ENCODE measurements around the gene GJB2.

GJB2 gene

DNA sequence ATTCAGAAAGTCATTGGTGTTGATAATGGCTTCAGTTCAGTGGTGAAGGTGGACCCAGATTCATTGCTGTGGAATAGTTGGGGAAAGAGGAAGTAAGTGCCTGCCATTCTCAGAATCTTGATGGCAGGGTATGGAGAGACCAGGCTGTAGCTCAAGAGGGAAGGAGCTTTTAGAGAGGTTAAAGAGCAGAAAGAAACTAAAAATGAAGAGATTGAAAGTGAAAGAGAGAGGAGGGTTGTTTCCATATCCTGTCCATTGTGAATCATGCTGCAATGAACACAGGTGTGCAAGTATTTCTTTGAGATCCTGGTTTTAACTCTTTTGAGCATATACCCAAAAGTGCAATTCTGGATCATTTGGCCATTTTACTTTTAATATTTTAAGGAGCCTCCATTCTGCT is 26.8 kb upstream of the GJB2 start:
- Histone ChIP-seq H3K4me1 (ENCODE audit: control insufficient read depth, insufficient read depth, low read length) (no peaks in the 10 kb centered on the region), H3K9me3 (ENCODE audit: control insufficient read depth, insufficient read depth, low read length) (no peaks in the 10 kb centered on the region), H3K9ac (ENCODE audit: low read depth, low read length) (no peak overlapping the region), H3K27me3 (ENCODE audit: control insufficient read depth, insufficient read depth, low read length) (peaks cover 3% of the 10 kb centered on the region; the same call in 1 of the 2 replicates), H3K36me3 (ENCODE audit: control insufficient read depth, insufficient read depth, low read length) (no peaks in the 10 kb centered on the region), H3K27ac (ENCODE audit: low read depth, low read length) (no peak overlapping the region), H3K4me3 (ENCODE audit: low read depth, low read length) (no peak overlapping the region)

DNA sequence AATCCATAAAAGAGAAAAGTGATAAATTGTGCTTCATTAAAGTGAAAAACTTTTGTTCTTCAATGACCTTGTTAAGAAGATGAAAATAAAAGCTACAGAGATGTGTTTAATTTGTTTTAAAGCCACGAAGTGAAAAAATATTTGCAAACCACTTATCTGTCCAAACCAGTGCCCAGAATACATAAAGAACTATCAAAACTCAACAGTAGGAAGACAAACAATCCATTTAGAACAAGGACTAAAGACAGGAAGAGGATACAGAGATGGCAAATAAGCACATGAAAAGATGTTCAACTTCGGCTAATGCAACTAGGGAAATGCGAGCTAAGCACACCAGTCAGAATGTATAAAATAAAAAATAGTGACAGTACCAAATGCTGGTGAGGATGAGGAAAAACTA is 24.4 kb upstream of the GJB2 start:
- Histone ChIP-seq H3K9ac (ENCODE audit: low read depth, low read length) (no peak overlapping the region), H3K9me3 (ENCODE audit: control insufficient read depth, insufficient read depth, low read length) (no peaks in the 10 kb centered on the region), H3K27ac (ENCODE audit: low read depth, low read length) (no peak overlapping the region), H3K27me3 (ENCODE audit: control insufficient read depth, insufficient read depth, low read length) (no peaks in the 10 kb centered on the region), H3K4me1 (ENCODE audit: control insufficient read depth, insufficient read depth, low read length) (no peaks in the 10 kb centered on the region), H3K4me3 (ENCODE audit: low read depth, low read length) (no peak overlapping the region), H3K36me3 (ENCODE audit: control insufficient read depth, insufficient read depth, low read length) (no peaks in the 10 kb centered on the region)

DNA sequence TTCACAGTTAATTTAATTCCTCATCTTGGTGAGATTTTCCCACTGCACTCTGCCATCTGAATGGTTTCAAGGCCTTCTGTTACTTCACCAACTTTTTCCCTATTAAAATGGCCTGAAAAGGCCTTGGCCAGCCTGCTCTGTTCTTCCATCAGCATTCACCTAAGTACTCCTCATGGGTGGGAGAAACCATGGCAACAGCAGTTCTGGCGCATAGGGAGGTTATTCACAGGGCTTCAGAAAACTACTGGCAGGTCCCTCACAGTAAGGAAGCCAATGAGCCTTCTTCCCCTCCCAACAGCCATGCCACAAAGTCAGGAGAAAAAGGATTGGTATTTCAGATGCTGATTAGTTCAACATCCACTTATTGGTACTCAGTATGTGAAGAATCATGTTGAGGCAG is 17.2 kb upstream of the GJB2 start:
- H3K4me1 ChIP-seq (ENCODE audit: control insufficient read depth, insufficient read depth, low read length): no peaks in the 10 kb centered on the region
- H3K9me3 ChIP-seq (ENCODE audit: control insufficient read depth, insufficient read depth, low read length): no peaks in the 10 kb centered on the region
- no peak overlapping the region for H3K4me3 ChIP-seq (ENCODE audit: low read depth, low read length)
- no peak overlapping the region for H3K27ac ChIP-seq (ENCODE audit: low read depth, low read length)
- H3K9ac ChIP-seq (ENCODE audit: low read depth, low read length): no peak overlapping the region
- H3K36me3 ChIP-seq (ENCODE audit: control insufficient read depth, insufficient read depth, low read length): no peaks in the 10 kb centered on the region
- H3K27me3 ChIP-seq (ENCODE audit: control insufficient read depth, insufficient read depth, low read length): no peaks in the 10 kb centered on the region

DNA sequence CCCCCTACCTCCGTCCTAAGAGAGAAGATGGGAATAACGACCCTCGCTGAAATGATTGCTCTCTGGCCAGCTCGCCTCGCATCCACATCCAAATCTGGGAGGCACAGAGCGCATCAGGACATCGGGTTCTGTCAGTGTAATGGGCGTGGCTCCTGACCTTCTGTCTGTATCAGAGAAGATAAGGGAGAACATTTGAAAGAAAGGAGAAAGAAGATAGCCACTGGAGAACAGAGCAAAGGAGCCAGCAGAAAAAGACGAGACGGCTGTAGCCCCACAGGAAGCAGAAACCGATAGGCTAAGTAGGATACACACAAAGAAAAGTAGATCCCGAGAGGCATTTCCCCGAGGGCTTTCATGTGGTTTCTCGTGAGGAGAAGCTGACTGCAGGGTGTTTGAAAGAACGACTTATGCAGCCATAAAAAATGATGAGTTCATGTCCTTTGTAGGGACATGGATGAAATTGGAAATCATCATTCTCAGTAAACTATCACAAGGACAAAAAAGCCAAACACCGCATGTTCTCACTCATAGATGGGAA is 14.0 kb upstream of the GJB2 start:
- Histone ChIP-seq H3K27me3 (ENCODE audit: control insufficient read depth, insufficient read depth, low read length) (no peaks in the 10 kb centered on the region; the same call in 1 of the 2 replicates), H3K27ac (ENCODE audit: low read depth, low read length) (no peak overlapping the region), H3K9me3 (ENCODE audit: control insufficient read depth, insufficient read depth, low read length) (no peaks in the 10 kb centered on the region), H3K9ac (ENCODE audit: low read depth, low read length) (no peak overlapping the region), H3K4me3 (ENCODE audit: low read depth, low read length) (no peak overlapping the region), H3K4me1 (ENCODE audit: control insufficient read depth, insufficient read depth, low read length) (no peaks in the 10 kb centered on the region), H3K36me3 (ENCODE audit: control insufficient read depth, insufficient read depth, low read length) (no peaks in the 10 kb centered on the region)

DNA sequence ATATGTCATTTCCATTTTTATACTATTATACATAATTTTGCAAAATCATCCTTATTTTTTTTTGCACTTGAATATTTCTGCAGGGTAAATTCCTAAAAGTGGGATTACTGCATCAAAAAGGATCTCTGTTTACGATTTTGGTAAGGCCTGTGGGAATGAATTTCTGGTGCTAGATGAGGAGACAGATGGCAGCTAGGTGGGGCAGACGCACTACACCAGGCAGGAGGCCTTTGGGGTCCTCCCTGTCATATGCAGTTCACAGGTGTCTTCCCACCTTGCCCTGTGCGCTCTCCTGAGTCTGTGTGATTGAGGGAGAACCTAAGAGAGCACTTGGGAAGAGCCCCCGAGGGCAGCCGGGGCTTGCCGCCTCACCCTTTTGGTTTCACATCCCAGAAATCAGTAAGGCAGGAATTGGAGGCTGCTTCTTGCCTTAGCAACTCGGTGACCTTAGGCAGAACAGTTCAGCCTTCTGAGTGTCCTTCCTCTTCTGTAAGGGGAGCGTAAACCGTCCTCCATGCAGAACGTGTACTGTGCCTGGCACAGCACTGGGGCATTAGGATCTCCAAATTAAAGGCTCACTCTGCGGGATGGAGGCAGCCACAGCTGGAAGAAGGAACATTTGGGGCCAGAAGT is 13.4 kb upstream of the GJB2 start:
- Histone ChIP-seq H3K27ac (ENCODE audit: low read depth, low read length) (no peak overlapping the region), H3K9me3 (ENCODE audit: control insufficient read depth, insufficient read depth, low read length) (no peaks in the 10 kb centered on the region), H3K27me3 (ENCODE audit: control insufficient read depth, insufficient read depth, low read length) (no peaks in the 10 kb centered on the region; the same call in 1 of the 2 replicates), H3K4me1 (ENCODE audit: control insufficient read depth, insufficient read depth, low read length) (no peaks in the 10 kb centered on the region), H3K9ac (ENCODE audit: low read depth, low read length) (no peak overlapping the region), H3K4me3 (ENCODE audit: low read depth, low read length) (no peak overlapping the region), H3K36me3 (ENCODE audit: control insufficient read depth, insufficient read depth, low read length) (no peaks in the 10 kb centered on the region)

DNA sequence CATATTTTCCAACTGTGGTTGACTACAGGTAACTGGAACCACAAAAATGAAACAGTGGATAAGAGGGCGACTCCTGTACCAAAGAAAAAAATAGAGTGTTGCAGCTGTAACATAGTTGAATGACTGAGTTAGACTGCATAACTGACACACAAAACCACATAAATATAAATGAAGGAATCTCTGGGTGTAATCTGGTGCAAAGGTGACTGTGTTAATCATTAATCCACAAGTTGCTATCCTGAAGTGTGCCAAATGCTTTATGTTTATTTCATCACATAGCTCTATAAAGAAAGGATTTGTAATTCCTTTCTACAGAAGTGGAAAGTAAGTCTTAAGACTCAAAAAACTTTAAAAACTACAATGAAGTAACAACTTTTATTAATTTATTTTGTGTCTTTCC is 6.0 kb upstream of the GJB2 start:
- peaks cover 43% of the 10 kb centered on the region for H3K27me3 ChIP-seq (ENCODE audit: control insufficient read depth, insufficient read depth, low read length)
- no peak overlapping the region for H3K27ac ChIP-seq (ENCODE audit: low read depth, low read length)
- H3K9me3 ChIP-seq (ENCODE audit: control insufficient read depth, insufficient read depth, low read length): no peaks in the 10 kb centered on the region
- H3K4me3 ChIP-seq (ENCODE audit: low read depth, low read length): no peak overlapping the region
- no peak overlapping the region for H3K9ac ChIP-seq (ENCODE audit: low read depth, low read length)
- H3K36me3 ChIP-seq (ENCODE audit: control insufficient read depth, insufficient read depth, low read length): no peaks in the 10 kb centered on the region
- H3K4me1 ChIP-seq (ENCODE audit: control insufficient read depth, insufficient read depth, low read length): peaks cover 7% of the 10 kb centered on the region

DNA sequence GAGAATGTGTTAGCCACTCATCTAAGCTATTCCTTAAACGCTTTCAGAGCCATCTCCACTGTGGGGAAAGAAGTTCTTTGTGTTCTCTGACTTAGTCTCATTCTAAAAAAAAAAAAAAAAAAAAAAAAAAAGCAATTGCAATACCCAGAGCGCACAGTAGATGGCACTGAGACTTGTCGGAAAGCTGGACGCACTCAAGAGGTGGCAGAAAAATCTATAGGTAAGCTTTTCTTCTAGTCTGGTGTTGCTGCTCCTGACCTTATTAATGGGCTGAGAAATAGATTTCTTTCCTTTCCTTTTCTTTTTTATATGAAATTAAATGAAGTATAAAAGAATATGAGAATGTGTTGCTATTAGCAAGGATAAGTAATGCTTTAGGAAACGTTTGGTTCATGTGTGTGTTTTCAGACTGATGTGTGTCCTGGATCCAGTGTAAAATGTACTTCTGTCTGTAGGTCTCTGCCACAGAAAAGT is 4.7 kb upstream of the GJB2 start:
- no peak overlapping the region for H3K9ac ChIP-seq (ENCODE audit: low read depth, low read length)
- H3K27ac ChIP-seq (ENCODE audit: low read depth, low read length): no peak overlapping the region
- peaks cover 12% of the 10 kb centered on the region for H3K4me1 ChIP-seq (ENCODE audit: control insufficient read depth, insufficient read depth, low read length)
- no peak overlapping the region for H3K4me3 ChIP-seq (ENCODE audit: low read depth, low read length)
- H3K36me3 ChIP-seq (ENCODE audit: control insufficient read depth, insufficient read depth, low read length): no peaks in the 10 kb centered on the region
- H3K27me3 ChIP-seq (ENCODE audit: control insufficient read depth, insufficient read depth, low read length): peaks cover 57% of the 10 kb centered on the region
- no peaks in the 10 kb centered on the region for H3K9me3 ChIP-seq (ENCODE audit: control insufficient read depth, insufficient read depth, low read length)

DNA sequence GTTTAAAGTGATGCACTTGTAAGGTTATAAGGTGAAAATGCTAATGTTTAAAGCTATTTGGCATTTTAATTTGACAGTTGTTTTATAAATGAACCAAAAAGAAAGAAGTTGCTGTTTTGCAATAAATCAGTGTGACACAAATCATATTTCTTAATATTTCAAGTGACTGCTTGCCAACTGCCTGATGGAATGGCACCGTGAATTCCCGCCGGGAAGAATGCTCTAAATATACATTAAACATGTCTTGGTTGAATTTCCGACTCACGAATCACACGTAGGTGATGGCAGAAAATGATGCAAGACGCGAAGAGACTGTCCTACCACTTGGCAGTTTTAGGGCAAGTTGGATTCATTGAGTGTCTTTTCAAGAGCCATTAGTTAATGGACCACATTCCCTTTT is 3.1 kb upstream of the GJB2 start:
- Histone ChIP-seq H3K27me3 (ENCODE audit: control insufficient read depth, insufficient read depth, low read length) (peaks cover 73% of the 10 kb centered on the region), H3K4me1 (ENCODE audit: control insufficient read depth, insufficient read depth, low read length) (peaks cover 18% of the 10 kb centered on the region), H3K4me3 (ENCODE audit: low read depth, low read length) (no peak overlapping the region), H3K9me3 (ENCODE audit: control insufficient read depth, insufficient read depth, low read length) (no peaks in the 10 kb centered on the region), H3K27ac (ENCODE audit: low read depth, low read length) (no peak overlapping the region), H3K9ac (ENCODE audit: low read depth, low read length) (no peak overlapping the region), H3K36me3 (ENCODE audit: control insufficient read depth, insufficient read depth, low read length) (no peaks in the 10 kb centered on the region)

DNA sequence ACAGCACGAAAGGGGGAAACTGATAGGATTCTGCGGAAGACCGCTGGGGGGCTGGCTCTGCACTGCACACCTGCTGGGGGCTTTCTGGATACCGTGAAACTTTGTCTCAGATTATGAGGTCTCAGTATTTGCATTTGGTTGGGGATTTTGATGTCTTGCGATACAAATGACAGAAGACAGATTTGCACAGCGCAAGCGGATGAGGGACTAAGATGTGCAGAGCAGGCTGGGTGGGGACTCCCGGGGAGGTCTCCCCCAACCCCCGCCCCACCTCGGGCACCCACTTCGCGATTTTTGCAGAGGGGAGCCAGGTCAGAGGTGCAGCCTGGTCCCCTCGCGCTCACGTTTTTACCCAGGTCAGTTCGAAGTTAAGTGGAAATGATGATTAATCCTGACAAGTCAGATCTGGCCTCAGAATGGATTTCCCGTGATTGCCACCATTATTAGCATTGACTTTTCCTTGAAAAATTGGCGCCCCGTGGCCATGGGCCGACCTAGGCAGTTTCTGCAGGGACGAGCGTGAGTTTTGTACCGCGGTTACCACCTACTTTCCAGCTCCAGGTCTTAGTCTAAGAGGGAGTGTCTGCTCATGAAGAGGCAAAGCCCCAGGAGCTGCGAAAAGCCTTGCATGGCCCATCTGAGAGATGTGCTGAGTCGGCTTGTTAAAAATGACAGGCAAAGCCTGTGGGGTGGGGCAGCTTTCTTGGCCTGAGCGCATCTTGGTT is 1.3 kb upstream of the GJB2 start:
- H3K4me1 ChIP-seq (ENCODE audit: control insufficient read depth, insufficient read depth, low read length): peaks cover 18% of the 10 kb centered on the region
- no peaks in the 10 kb centered on the region for H3K9me3 ChIP-seq (ENCODE audit: control insufficient read depth, insufficient read depth, low read length)
- H3K4me3 ChIP-seq (ENCODE audit: low read depth, low read length): peak overlapping the region; percentile 55
- no peak overlapping the region for H3K27ac ChIP-seq (ENCODE audit: low read depth, low read length)
- peaks cover 90% of the 10 kb centered on the region for H3K27me3 ChIP-seq (ENCODE audit: control insufficient read depth, insufficient read depth, low read length)
- H3K9ac ChIP-seq (ENCODE audit: low read depth, low read length): no peak overlapping the region
- no peaks in the 10 kb centered on the region for H3K36me3 ChIP-seq (ENCODE audit: control insufficient read depth, insufficient read depth, low read length)

DNA sequence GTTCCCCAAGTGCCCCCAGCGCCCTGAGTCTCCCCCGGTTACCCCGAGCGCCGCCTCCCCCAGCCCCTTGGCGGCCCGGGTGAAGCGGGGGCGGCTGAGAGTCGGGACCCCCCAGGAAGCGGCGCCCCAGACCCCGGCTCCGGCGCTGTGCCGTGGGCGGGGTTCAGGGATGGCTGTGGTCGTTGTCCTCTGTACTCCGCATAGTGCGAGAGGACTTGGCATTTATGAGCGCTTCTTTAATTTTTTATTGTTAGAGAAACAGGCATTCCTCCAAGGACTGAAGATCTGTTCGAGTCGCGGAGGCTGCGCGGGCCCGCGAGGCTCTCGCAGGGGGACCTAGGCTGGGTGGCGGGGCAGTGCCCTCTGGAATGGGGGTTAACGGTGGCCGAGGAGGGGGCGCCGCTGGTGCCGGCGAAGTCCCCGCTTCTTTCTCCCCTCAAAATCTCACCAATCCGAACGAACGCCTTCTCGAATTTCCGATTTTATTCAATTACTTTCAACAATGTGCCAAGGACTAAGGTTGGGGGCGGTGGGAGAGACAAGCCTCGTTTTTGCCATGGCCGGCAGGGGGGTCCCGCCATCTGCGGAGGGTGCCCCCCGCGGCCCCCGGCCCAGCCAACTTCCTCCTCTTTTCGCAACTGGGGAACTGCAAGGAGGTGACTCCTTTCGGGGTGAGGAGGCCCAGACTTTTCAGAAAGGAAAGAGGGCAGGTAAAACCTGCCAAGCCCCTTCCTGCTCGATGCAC is 596 bp upstream of the GJB2 start:
- Histone ChIP-seq H3K4me1 (ENCODE audit: control insufficient read depth, insufficient read depth, low read length) (peaks cover 18% of the 10 kb centered on the region), H3K9ac (ENCODE audit: low read depth, low read length) (no peak overlapping the region), H3K27ac (ENCODE audit: low read depth, low read length) (no peak overlapping the region), H3K4me3 (ENCODE audit: low read depth, low read length) (peak overlapping the region; percentile 55), H3K27me3 (ENCODE audit: control insufficient read depth, insufficient read depth, low read length) (peaks cover 98% of the 10 kb centered on the region), H3K9me3 (ENCODE audit: control insufficient read depth, insufficient read depth, low read length) (no peaks in the 10 kb centered on the region), H3K36me3 (ENCODE audit: control insufficient read depth, insufficient read depth, low read length) (no peaks in the 10 kb centered on the region)

Data from HUES48 (cell line).